ENCODE data around the gene MTAP.

The MTAP gene

GRCh38 chr9:21964925-21965385, 162.5 kb downstream of the MTAP start:
- H3K4me1 ChIP-seq (ENCODE audit: control insufficient read depth, low read depth, low read length) = peaks cover 2% of the 10 kb centered on the region
- H2AK5ac ChIP-seq (ENCODE audit: low read length) = no peak overlapping the region
- H3K27ac ChIP-seq (ENCODE audit: low read depth, low read length) = no peak overlapping the region
- no peak overlapping the region for H2BK15ac ChIP-seq (replicated peaks; ENCODE audit: low read depth)
- H3K36me3 ChIP-seq (ENCODE audit: control insufficient read depth, insufficient read depth, low read length) = no peaks in the 10 kb centered on the region
- no peak overlapping the region for H4K5ac ChIP-seq (ENCODE audit: low read length)
- peaks cover 48% of the 10 kb centered on the region for H3K27me3 ChIP-seq (ENCODE audit: insufficient read depth, low read length, poor library complexity)
- peak overlapping the region; percentile 49 for H3K9ac ChIP-seq (ENCODE audit: low read length)
- DNase-seq = peak; percentile 18
- no peaks in the 10 kb centered on the region for H3K79me2 ChIP-seq (ENCODE audit: control insufficient read depth, insufficient read depth, low read length)
- no peak overlapping the region for H3K23ac ChIP-seq (ENCODE audit: low read length)
- H3K4me3 ChIP-seq (ENCODE audit: low read length) = peak overlapping the region; percentile 2
- H2BK120ac ChIP-seq (ENCODE audit: low read depth, low read length) = no peak overlapping the region
- no peak overlapping the region for H2BK5ac ChIP-seq (ENCODE audit: low read length)
- no peaks in the 10 kb centered on the region for H3K79me1 ChIP-seq (ENCODE audit: low read length)
- no peak overlapping the region for H3K18ac ChIP-seq (ENCODE audit: low read length)
- no CpG with 5 or more reads among the region's 29 CpGs for WGBS (ENCODE audit: extremely low coverage, insufficient coverage, low lambda C conversion rate)
- H4K8ac ChIP-seq (ENCODE audit: low read depth, low read length) = no peak overlapping the region
- H3K56ac ChIP-seq (ENCODE audit: low read length) = peak overlapping the region; percentile 57
- peak overlapping the region; percentile 89 for H3K4me2 ChIP-seq (ENCODE audit: low read length)
- no peak overlapping the region for H3K4ac ChIP-seq (ENCODE audit: low read depth, low read length)

GRCh38 chr9:21965401-21965951, 163.0 kb downstream of the MTAP start:
- Histone ChIP-seq H3K27me3 (ENCODE audit: insufficient read depth, low read length, poor library complexity) (peaks cover 53% of the 10 kb centered on the region), H3K56ac (ENCODE audit: low read length) (peak overlapping the region; percentile 57), H3K36me3 (ENCODE audit: control insufficient read depth, insufficient read depth, low read length) (no peaks in the 10 kb centered on the region), H2BK120ac (ENCODE audit: low read depth, low read length) (no peak overlapping the region), H3K23ac (ENCODE audit: low read length) (no peak overlapping the region), H3K4ac (ENCODE audit: low read depth, low read length) (no peak overlapping the region), H3K4me1 (ENCODE audit: control insufficient read depth, low read depth, low read length) (peaks cover 2% of the 10 kb centered on the region), H3K9ac (ENCODE audit: low read length) (peak overlapping the region; percentile 49), H3K79me1 (ENCODE audit: low read length) (no peaks in the 10 kb centered on the region), H3K4me3 (ENCODE audit: low read length) (peak overlapping the region; percentile 2), H4K5ac (ENCODE audit: low read length) (no peak overlapping the region), H3K79me2 (ENCODE audit: control insufficient read depth, insufficient read depth, low read length) (no peaks in the 10 kb centered on the region), H2AK5ac (ENCODE audit: low read length) (no peak overlapping the region), H3K4me2 (ENCODE audit: low read length) (peak overlapping the region; percentile 89), H2BK15ac (replicated peaks; ENCODE audit: low read depth) (no peak overlapping the region), H3K18ac (ENCODE audit: low read length) (no peak overlapping the region), H2BK5ac (ENCODE audit: low read length) (no peak overlapping the region), H4K8ac (ENCODE audit: low read depth, low read length) (no peak overlapping the region), H3K27ac (ENCODE audit: low read depth, low read length) (no peak overlapping the region)
- no CpG with 5 or more reads among the region's 30 CpGs for WGBS (ENCODE audit: extremely low coverage, insufficient coverage, low lambda C conversion rate)
- peak; percentile 87 for DNase-seq

- peaks cover 60% of the 10 kb centered on the region for H3K27me3 ChIP-seq (ENCODE audit: insufficient read depth, low read length, poor library complexity)
- no peaks in the 10 kb centered on the region for H3K36me3 ChIP-seq (ENCODE audit: control insufficient read depth, insufficient read depth, low read length)
- H3K4me3 ChIP-seq (ENCODE audit: low read length) = no peak overlapping the region
Measured at GRCh38 chr9:21966140-21966851, 163.9 kb downstream of the MTAP start.

GRCh38 chr9:21967169-21967568, 164.7 kb downstream of the MTAP start:
- H3K36me3 ChIP-seq (ENCODE audit: control insufficient read depth, insufficient read depth, low read length) = no peaks in the 10 kb centered on the region
- no peak overlapping the region for H2AK5ac ChIP-seq (ENCODE audit: low read length)
- no peak overlapping the region for H3K4me2 ChIP-seq (ENCODE audit: low read length)
- peaks cover 63% of the 10 kb centered on the region for H3K27me3 ChIP-seq (ENCODE audit: insufficient read depth, low read length, poor library complexity)
- no peak overlapping the region for H3K9ac ChIP-seq (ENCODE audit: low read length)
- H3K4me1 ChIP-seq (ENCODE audit: control insufficient read depth, low read depth, low read length) = peaks cover 2% of the 10 kb centered on the region
- H3K27ac ChIP-seq (ENCODE audit: low read depth, low read length) = no peak overlapping the region
- peak; percentile 51 for DNase-seq
- no CpG with 5 or more reads among the region's 19 CpGs for WGBS (ENCODE audit: extremely low coverage, insufficient coverage, low lambda C conversion rate)
- no peak overlapping the region for H2BK120ac ChIP-seq (ENCODE audit: low read depth, low read length)
- H4K5ac ChIP-seq (ENCODE audit: low read length) = no peak overlapping the region
- H3K4ac ChIP-seq (ENCODE audit: low read depth, low read length) = no peak overlapping the region
- no peak overlapping the region for H3K18ac ChIP-seq (ENCODE audit: low read length)
- H3K79me2 ChIP-seq (ENCODE audit: control insufficient read depth, insufficient read depth, low read length) = no peaks in the 10 kb centered on the region
- no peak overlapping the region for H2BK15ac ChIP-seq (replicated peaks; ENCODE audit: low read depth)
- no peak overlapping the region for H2BK5ac ChIP-seq (ENCODE audit: low read length)
- H3K23ac ChIP-seq (ENCODE audit: low read length) = no peak overlapping the region
- no peak overlapping the region for H3K56ac ChIP-seq (ENCODE audit: low read length)
- no peak overlapping the region for H3K4me3 ChIP-seq (ENCODE audit: low read length)
- H3K79me1 ChIP-seq (ENCODE audit: low read length) = no peaks in the 10 kb centered on the region
- no peak overlapping the region for H4K8ac ChIP-seq (ENCODE audit: low read depth, low read length)

More at GRCh38 chr9:21966140-21966851, 163.9 kb downstream of the MTAP start:
- no peak overlapping the region for H2AK5ac ChIP-seq (ENCODE audit: low read length)
- no peak overlapping the region for H3K4ac ChIP-seq (ENCODE audit: low read depth, low read length)
- no peak overlapping the region for H3K18ac ChIP-seq (ENCODE audit: low read length)
- no peaks in the 10 kb centered on the region for H3K79me2 ChIP-seq (ENCODE audit: control insufficient read depth, insufficient read depth, low read length)
- no peaks in the 10 kb centered on the region for H3K79me1 ChIP-seq (ENCODE audit: low read length)
- no peak overlapping the region for H2BK15ac ChIP-seq (replicated peaks; ENCODE audit: low read depth)
- peaks cover 2% of the 10 kb centered on the region for H3K4me1 ChIP-seq (ENCODE audit: control insufficient read depth, low read depth, low read length)
- H3K4me2 ChIP-seq (ENCODE audit: low read length) = peak overlapping the region; percentile 1
- peak; percentile 16 for DNase-seq
- no peak overlapping the region for H3K27ac ChIP-seq (ENCODE audit: low read depth, low read length)
- H2BK120ac ChIP-seq (ENCODE audit: low read depth, low read length) = no peak overlapping the region
- no peak overlapping the region for H2BK5ac ChIP-seq (ENCODE audit: low read length)
- no CpG with 5 or more reads among the region's 15 CpGs for WGBS (ENCODE audit: extremely low coverage, insufficient coverage, low lambda C conversion rate)
- H4K5ac ChIP-seq (ENCODE audit: low read length) = no peak overlapping the region
- no peak overlapping the region for H3K9ac ChIP-seq (ENCODE audit: low read length)
- no peak overlapping the region for H3K56ac ChIP-seq (ENCODE audit: low read length)
- H4K8ac ChIP-seq (ENCODE audit: low read depth, low read length) = no peak overlapping the region
- H3K23ac ChIP-seq (ENCODE audit: low read length) = no peak overlapping the region

GRCh38 chr9:21967702-21968101, 165.3 kb downstream of the MTAP start:
- peaks cover 65% of the 10 kb centered on the region for H3K27me3 ChIP-seq (ENCODE audit: insufficient read depth, low read length, poor library complexity)
- H3K79me2 ChIP-seq (ENCODE audit: control insufficient read depth, insufficient read depth, low read length) = no peaks in the 10 kb centered on the region

More at GRCh38 chr9:21967702-21968101, 165.3 kb downstream of the MTAP start:
- Histone ChIP-seq H4K5ac (ENCODE audit: low read length) (no peak overlapping the region), H3K79me1 (ENCODE audit: low read length) (no peaks in the 10 kb centered on the region), H3K4me2 (ENCODE audit: low read length) (no peak overlapping the region), H3K4me1 (ENCODE audit: control insufficient read depth, low read depth, low read length) (peaks cover 2% of the 10 kb centered on the region), H2BK15ac (replicated peaks; ENCODE audit: low read depth) (no peak overlapping the region), H3K23ac (ENCODE audit: low read length) (no peak overlapping the region), H3K4me3 (ENCODE audit: low read length) (no peak overlapping the region), H3K36me3 (ENCODE audit: control insufficient read depth, insufficient read depth, low read length) (no peaks in the 10 kb centered on the region), H2BK120ac (ENCODE audit: low read depth, low read length) (no peak overlapping the region), H3K18ac (ENCODE audit: low read length) (no peak overlapping the region), H3K4ac (ENCODE audit: low read depth, low read length) (no peak overlapping the region), H4K8ac (ENCODE audit: low read depth, low read length) (no peak overlapping the region), H2BK5ac (ENCODE audit: low read length) (no peak overlapping the region), H3K27ac (ENCODE audit: low read depth, low read length) (no peak overlapping the region), H2AK5ac (ENCODE audit: low read length) (no peak overlapping the region), H3K9ac (ENCODE audit: low read length) (no peak overlapping the region), H3K56ac (ENCODE audit: low read length) (no peak overlapping the region)
- peak; percentile 22 for DNase-seq
- WGBS (ENCODE audit: extremely low coverage, insufficient coverage, low lambda C conversion rate) = no CpG with 5 or more reads among the region's 10 CpGs

Data from mesendoderm (in vitro differentiated cells).